HG03139 (cell line): ENCODE results near the gene SIGLEC10.
"Not testable (repeated sequence)": the region's sequence is repeated elsewhere in the genome, so short reads cannot be mapped to it uniquely, and the experiment has no call there.

Source experiments
- ATAC-seq: cut with Tn5 transposase; IDR thresholded peaks from one replicate; pipeline ENCODE4 v1.9.1; 2021; ENCODE audit not compliant: unreplicated experiment

Gene SIGLEC10

GRCh38 chr19:51397453-51397852 lies 20.0 kb downstream of the SIGLEC10 start:
- not testable (repeated sequence) for ATAC-seq

- ATAC-seq, result no peak
These were observed 21.3 kb downstream of the SIGLEC10 start for GRCh38 chr19:51396175-51396574.

- peak; percentile 78 for ATAC-seq
These were observed 23.2 kb downstream of the SIGLEC10 start for GRCh38 chr19:51394050-51394836.

GRCh38 chr19:51392701-51393100 lies 24.7 kb downstream of the SIGLEC10 start:
- ATAC-seq, result no peak

GRCh38 chr19:51391073-51391611 lies 26.3 kb downstream of the SIGLEC10 start:
- ATAC-seq, result no peak

- ATAC-seq, result no peak
These were observed 28.3 kb downstream of the SIGLEC10 start for GRCh38 chr19:51389143-51389542.

GRCh38 chr19:51387924-51388389 lies 29.5 kb downstream of the SIGLEC10 start, which contains the start of gene LIM2:
Gene LIM2, minus strand, starts transcription at chr19:51387974. Its CDS starts 531 bp downstream, at chr19:51387443.
- no peak for ATAC-seq

- no peak for ATAC-seq
These were observed 30.4 kb downstream of the SIGLEC10 start for GRCh38 chr19:51386882-51387520.

- no peak for ATAC-seq
These were observed 35.4 kb downstream of the SIGLEC10 start for GRCh38 chr19:51382004-51382403.

GRCh38 chr19:51380379-51380778 lies 37.1 kb downstream of the SIGLEC10 start:
- ATAC-seq, result no peak

GRCh38 chr19:51377422-51377821 lies 40.0 kb downstream of the SIGLEC10 start:
- ATAC-seq, result no peak

GRCh38 chr19:51375504-51376221 lies 41.8 kb downstream of the SIGLEC10 start:
- ATAC-seq, result no peak

GRCh38 chr19:51372649-51373504 lies 44.6 kb downstream of the SIGLEC10 start, which contains the start of gene NKG7:
Gene NKG7, minus strand, starts transcription at chr19:51372654. Its CDS starts 119 bp downstream, at chr19:51372535.
- peak; percentile 36 for ATAC-seq

GRCh38 chr19:51372021-51372648 lies 45.3 kb downstream of the SIGLEC10 start:
- no peak for ATAC-seq

- no peak for ATAC-seq
These were observed 46.2 kb downstream of the SIGLEC10 start for GRCh38 chr19:51371186-51371690.

- no peak for ATAC-seq
These were observed 47.2 kb downstream of the SIGLEC10 start for GRCh38 chr19:51370230-51370629.

- no peak for ATAC-seq
These were observed 48.8 kb downstream of the SIGLEC10 start, which contains the start of gene CLDND2 for GRCh38 chr19:51368366-51369282. Gene CLDND2, minus strand, starts transcription at chr19:51369003. Its CDS starts 426 bp downstream, at chr19:51368577.
